H1 (cell line): ENCODE data around the gene EXOC2. TPM values are rescaled to one million over a fixed set of nuclear protein-coding genes. Genes with fewer than 3 reads are reported as not detected.

Experiments
- CTCF ChIA-PET: fragments of 300-600 bp; sonication (Branson Sonifier 250); formaldehyde crosslinking; loops from one replicate; lab custom pipeline; 2021; ENCODE audit not compliant: partially characterized antibody; lab: Charles Lee
- POLR2A ChIA-PET: fragments of 300-600 bp; sonication (Branson Sonifier 250); formaldehyde crosslinking; loops from one replicate; lab custom pipeline; 2021; ENCODE audit warnings: inconsistent platforms; ENCODE audit not compliant: partially characterized antibody; lab: Charles Lee
- DNase-seq, 2 experiments: peaks; one replicate each; pipeline versions ENCODE4 v3.0.0 to v3.0.0-alpha.2; 2010 to 2022; ENCODE audit warnings: low spot score in 2 of 2, low read depth in 1 of 2, mixed read lengths in 1 of 2
- FAIRE-seq: peaks from 2 replicates; lab custom pipeline; 2011; peaks lifted over from hg19 to GRCh38; lab: Jason Lieb, UNC
- H2AFZ ChIP-seq: 2 replicates; pipeline ENCODE4 v1.8.1; 2012; ENCODE audit warnings: low read length, inconsistent platforms
- H2AK5ac ChIP-seq: 2 replicates; pipeline ENCODE4 v1.6.1; 2013; ENCODE audit warnings: low read depth, low read length
- H2BK120ac ChIP-seq: replicated peaks from 2 replicates; pipeline ENCODE3; 2013; ENCODE audit warnings: low read depth, low read length, inconsistent platforms
- H2BK12ac ChIP-seq: 2 replicates; pipeline ENCODE4 v1.6.1; 2013; ENCODE audit warnings: low read depth, low read length
- H2BK15ac ChIP-seq: 2 replicates; pipeline ENCODE4 v1.6.1; 2013; ENCODE audit warnings: low read length
- H2BK20ac ChIP-seq: 2 replicates; pipeline ENCODE4 v1.6.1; 2013; ENCODE audit warnings: low read length
- H2BK5ac ChIP-seq: 2 replicates; pipeline ENCODE4 v1.6.1; 2013; ENCODE audit warnings: low read depth, low read length
- H3K14ac ChIP-seq: 2 replicates; pipeline ENCODE4 v1.6.1; 2013; ENCODE audit warnings: inconsistent platforms; ENCODE audit not compliant: insufficient read length
- H3K18ac ChIP-seq: 2 replicates; pipeline ENCODE4 v1.6.1; 2013; ENCODE audit warnings: low read length; ENCODE audit errors: extremely low read depth
- H3K23ac ChIP-seq: 2 replicates; pipeline ENCODE4 v1.6.1; 2013; ENCODE audit warnings: inconsistent platforms; ENCODE audit not compliant: insufficient read length
- H3K23me2 ChIP-seq: 2 replicates; pipeline ENCODE4 v1.6.1; 2013; ENCODE audit warnings: low read depth, low read length
- H3K27ac ChIP-seq: 2 replicates; pipeline ENCODE4 v1.6.1; 2011; ENCODE audit warnings: low read depth, low read length, inconsistent platforms
- H3K27me3 ChIP-seq, 4 experiments: replicated peaks in 1 of 4; 1 replicate in 1 of 4; 2 replicates in 3 of 4; pipeline versions ENCODE4 v1.6.1 to v1.8.1; 2011 to 2013; ENCODE audit warnings: low read length in 3 of 4, mild to moderate bottlenecking in 3 of 4, inconsistent platforms in 2 of 4, mixed read lengths in 2 of 4, moderate library complexity in 1 of 4; ENCODE audit not compliant: control insufficient read depth in 3 of 4, insufficient read depth in 3 of 4; ENCODE audit errors: extremely low read depth in 1 of 4
- H3K36me3 ChIP-seq, 4 experiments: 2 replicates each; pipeline versions ENCODE4 v1.6.1 to v1.8.1; 2011 to 2013; ENCODE audit warnings: mild to moderate bottlenecking in 4 of 4, low read length in 3 of 4, moderate library complexity in 2 of 4, control low read depth in 1 of 4, inconsistent platforms in 1 of 4; ENCODE audit not compliant: insufficient read depth in 4 of 4, control insufficient read depth in 2 of 4
- H3K4ac ChIP-seq: replicated peaks from 2 replicates; pipeline ENCODE3; 2013; ENCODE audit warnings: low read length, low read depth, mixed read lengths, inconsistent platforms; ENCODE audit not compliant: insufficient read length
- H3K4me1 ChIP-seq, 4 experiments: replicated peaks in 1 of 4; 1 replicate in 1 of 4; 2 replicates in 3 of 4; pipeline versions ENCODE4 v1.6.1 to v1.8.1; 2011 to 2013; ENCODE audit warnings: low read length in 3 of 4, inconsistent platforms in 2 of 4, mixed read lengths in 1 of 4; ENCODE audit not compliant: insufficient read depth in 4 of 4, control insufficient read depth in 3 of 4
- H3K4me2 ChIP-seq, 2 experiments: 2 replicates each; pipeline versions ENCODE4 v1.6.1 to v1.8.1; 2011 to 2013; ENCODE audit warnings: low read depth in 2 of 2, low read length in 2 of 2, control low read depth in 1 of 2, inconsistent platforms in 1 of 2, mild to moderate bottlenecking in 1 of 2; ENCODE audit not compliant: insufficient read depth in 1 of 2
- H3K4me3 ChIP-seq, 4 experiments: fragments of 200-600, 300-600 bp in 1 of 4; sonication (generic), shearing (Covaris generic), sonication (Bioruptor Twin) in 1 of 4; 2 replicates each; pipeline versions ENCODE4 v1.5.1 to v1.8.1; 2011 to 2016; ENCODE audit warnings: low read length in 4 of 4, low read depth in 3 of 4, control low read depth in 2 of 4, inconsistent platforms in 2 of 4, mild to moderate bottlenecking in 2 of 4, mixed read lengths in 1 of 4, moderate library complexity in 1 of 4; ENCODE audit not compliant: insufficient read depth in 2 of 4; ENCODE audit errors: extremely low read depth in 1 of 4
- H3K56ac ChIP-seq: replicated peaks from 2 replicates; pipeline ENCODE3; 2013; ENCODE audit warnings: low read depth, mild to moderate bottlenecking, mixed read lengths, low read length, inconsistent platforms; ENCODE audit not compliant: insufficient read length
- H3K79me1 ChIP-seq: 2 replicates; pipeline ENCODE4 v1.6.1; 2013; ENCODE audit warnings: low read depth, low read length, control low read depth
- H3K79me2 ChIP-seq, 2 experiments: 2 replicates each; pipeline versions ENCODE4 v1.6.1 to v1.8.1; 2012 to 2013; ENCODE audit warnings: low read length in 2 of 2, mild to moderate bottlenecking in 2 of 2, inconsistent platforms in 1 of 2; ENCODE audit not compliant: insufficient read depth in 2 of 2, control insufficient read depth in 1 of 2
- H3K9ac ChIP-seq, 4 experiments: replicated peaks in 1 of 4; 1 replicate in 1 of 4; 2 replicates in 3 of 4; pipeline versions ENCODE4 v1.6.1 to v1.8.1; 2011 to 2013; ENCODE audit warnings: low read depth in 3 of 4, low read length in 3 of 4, control low read depth in 2 of 4, mild to moderate bottlenecking in 2 of 4, moderate library complexity in 2 of 4, inconsistent platforms in 1 of 4; ENCODE audit errors: extremely low read depth in 1 of 4
- H3K9me3 ChIP-seq, 2 experiments: 2 replicates each; pipeline versions ENCODE4 v1.6.1 to v1.8.1; 2012 to 2013; ENCODE audit warnings: mild to moderate bottlenecking in 2 of 2, moderate library complexity in 2 of 2, control low read depth in 1 of 2, inconsistent platforms in 1 of 2, low read depth in 1 of 2, low read length in 1 of 2, mixed read lengths in 1 of 2; ENCODE audit not compliant: insufficient read depth in 2 of 2
- H4K20me1 ChIP-seq, 2 experiments: replicated peaks in 1 of 2; 2 replicates each; pipeline versions ENCODE3 to v1.8.1; 2011 to 2013; ENCODE audit warnings: inconsistent platforms in 2 of 2, low read length in 2 of 2, mild to moderate bottlenecking in 1 of 2; ENCODE audit not compliant: insufficient read depth in 2 of 2, control insufficient read depth in 1 of 2
- H4K5ac ChIP-seq: 2 replicates; pipeline ENCODE4 v1.6.1; 2013; ENCODE audit warnings: low read length, low read depth, mixed read lengths, inconsistent platforms; ENCODE audit not compliant: insufficient read length
- H4K8ac ChIP-seq: 2 replicates; pipeline ENCODE4 v1.8.0; 2013; ENCODE audit warnings: mild to moderate bottlenecking, moderate library complexity, low read length, inconsistent platforms; ENCODE audit not compliant: insufficient read depth; ENCODE audit errors: extremely low read depth
- H4K91ac ChIP-seq: replicated peaks from 2 replicates; pipeline ENCODE3; 2013; ENCODE audit warnings: low read length, mixed read lengths, inconsistent platforms; ENCODE audit not compliant: insufficient read length
- BRCA1 ChIP-seq: IDR thresholded peaks from 2 replicates; pipeline ENCODE4 v1.6.1; 2012; ENCODE audit warnings: low read depth, low read length, improper control_type of control experiment
- CBX5 ChIP-seq: fragments of 300-800, 300-1000 bp; sonication (generic); IDR thresholded peaks from 2 replicates; pipeline ENCODE4 v1.7.1; 2016; ENCODE audit warnings: antibody characterized with exemption, low read length, low read depth
- FOSL1 ChIP-seq: IDR thresholded peaks from 2 replicates; pipeline ENCODE4 v1.6.1; 2011; ENCODE audit warnings: mild to moderate bottlenecking, low read depth, low read length, moderate library complexity; ENCODE audit not compliant: insufficient read depth
- HDAC6 ChIP-seq: IDR thresholded peaks from one replicate; pipeline ENCODE4 v1.7.1; 2012; ENCODE audit warnings: low read depth, mild to moderate bottlenecking, inconsistent platforms, low read length, moderate library complexity
- RNF2 ChIP-seq: fragments of 200-900, 300-1000 bp; sonication (generic); IDR thresholded peaks from 2 replicates; pipeline ENCODE4 v1.7.1; 2016; ENCODE audit warnings: borderline replicate concordance, low read depth, mild to moderate bottlenecking, antibody characterized with exemption, low read length; ENCODE audit not compliant: poor library complexity, severe bottlenecking; ENCODE audit errors: missing control alignments
- SIX5 ChIP-seq: IDR thresholded peaks from 2 replicates; pipeline ENCODE4 v1.6.1; 2011; ENCODE audit warnings: mild to moderate bottlenecking, low read depth, low read length
- TBP ChIP-seq: IDR thresholded peaks from 2 replicates; pipeline ENCODE4 v1.6.1; 2011; ENCODE audit warnings: low read depth, low read length, improper control_type of control experiment
- TEAD4 ChIP-seq: IDR thresholded peaks from 2 replicates; pipeline ENCODE4 v1.6.1; 2012; ENCODE audit warnings: low read depth, low read length, inconsistent platforms, mixed read lengths
- WGBS, 2 experiments: shearing (Covaris generic) in 1 of 2; methylation state at CpG; one replicate each; pipeline versions ENCODE4 v1.1.6 to v1.1.7; 2013 to 2015; ENCODE audit warnings: low lambda C conversion rate in 2 of 2, mixed read lengths in 2 of 2, inconsistent platforms in 1 of 2, low coverage in 1 of 2, missing lambda C conversion rate in 1 of 2; ENCODE audit not compliant: insufficient replicate concordance in 2 of 2, insufficient coverage in 1 of 2, insufficient read length in 1 of 2; ENCODE audit errors: extremely low coverage in 1 of 2, missing lambda C conversion rate in 1 of 2; 5-methylcytosine and 5-hydroxymethylcytosine counted together
- polyA plus RNA-seq, 7 experiments: library from polyadenylated mRNA; depleted of rRNA in 3 of 7; stranded (reverse) in 5 of 7; unstranded in 2 of 7; fragments of >200 nt in 5 of 7; fragments of 200-250 nt in 2 of 7; gene quantifications; 1 replicate in 5 of 7; 2 replicates in 1 of 7; 4 replicates in 1 of 7; pipeline versions ENCODE4 v1.2.1 to v1.2.3, GENCODE V29; 2011 to 2013; ENCODE audit warnings: missing spikeins in 2 of 7, mixed read lengths in 2 of 7
- total RNA-seq: library from RNA; stranded (reverse); fragmentation: NEBNext Ultra II Directional; extraction: Animal tissue kit (Norgen Biotek cat#: 25700); gene quantifications from 2 replicates; pipeline ENCODE4 v1.2.1, GENCODE V29; 2021
- TF ChIP-seq, protein P1 (sequence below): IDR thresholded peaks from 2 replicates; pipeline ENCODE4 v1.6.1; 2011; ENCODE audit warnings: low read depth, mild to moderate bottlenecking, low read length; ENCODE audit not compliant: insufficient read depth

The EXOC2 gene
- total and polyA plus RNA-seq, 2 of the 8 experiments (the other 6 are each of a cell fraction or from before 2014, with no cell fraction given), result 25.5 to 44.4 TPM

DNA sequence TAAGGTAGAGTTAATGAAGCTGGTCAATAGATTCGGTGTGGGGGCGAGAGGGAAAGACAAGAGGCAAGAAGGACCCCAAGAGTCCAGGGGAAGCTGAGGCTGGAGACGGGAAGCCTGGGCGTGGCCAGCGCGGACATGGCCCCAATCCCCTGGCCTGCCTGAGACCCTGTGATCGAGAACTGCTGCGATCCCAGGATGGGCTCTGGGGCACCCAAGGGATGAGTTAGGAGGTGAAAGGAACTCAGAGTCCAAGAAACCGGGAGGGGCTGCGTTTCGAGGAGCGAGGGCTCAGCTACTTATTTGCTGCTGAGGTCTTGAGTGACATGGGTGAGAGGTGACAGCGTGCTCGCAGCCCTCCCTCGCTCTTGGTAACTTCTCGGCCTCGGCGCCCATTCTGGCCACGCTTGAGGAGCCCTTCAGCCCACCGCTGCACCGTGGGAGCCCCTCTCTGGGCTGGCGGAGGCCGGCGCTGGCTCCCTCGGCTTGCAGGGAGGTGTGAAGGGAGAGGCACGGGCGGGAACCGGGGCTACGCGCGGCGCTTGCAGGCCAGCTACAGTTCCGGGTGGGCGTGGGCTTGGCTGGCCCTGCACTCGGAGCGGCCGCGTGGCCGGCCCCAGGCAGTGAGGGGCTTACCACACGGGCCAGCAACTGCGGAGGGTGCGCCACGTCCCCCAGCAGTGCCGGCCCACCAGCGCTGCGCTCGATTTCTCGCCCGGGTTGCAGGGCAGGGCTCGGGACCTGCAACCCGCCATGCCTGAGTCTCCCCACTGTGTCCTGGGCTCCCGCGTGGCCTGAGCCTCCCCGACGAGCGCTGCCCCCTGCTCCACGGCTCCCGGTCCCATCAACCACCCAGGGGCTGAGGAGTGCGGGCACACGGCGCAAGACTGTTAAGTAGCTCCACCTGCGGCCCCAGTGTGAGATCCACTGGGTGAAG, 243.2 kb downstream of the EXOC2 start:
- no peak overlapping the region for H2BK12ac ChIP-seq
- ChIA-PET POLR2A (interaction anchor here (1.2 kb wide), 1 partner anchor 13 kb away, joined by 3 read pairs; no protein-coding TSS in a partner anchor), CTCF (interaction anchor here (1.0 to 1.6 kb wide), 2 partner anchors 98 to 260 kb away, joined by 3 to 4 read pairs; no protein-coding TSS in a partner anchor)
- H2BK5ac ChIP-seq, result no peak overlapping the region
- no peak overlapping the region for H4K91ac ChIP-seq
- H2AFZ ChIP-seq, result no peak overlapping the region
- H3K4me2 ChIP-seq, result no peak overlapping the region
- no peak overlapping the region for H3K4ac ChIP-seq
- no peak overlapping the region for H3K27ac ChIP-seq
- no peak overlapping the region for H3K9ac ChIP-seq
- 86% methylated on average over 54 of the region's 62 CpGs; no CpG with 5 or more reads in 1 of the 2 experiments for WGBS, 2 experiments
- no peak overlapping the region for H2BK120ac ChIP-seq
- no peak overlapping the region for H2BK15ac ChIP-seq
- H3K56ac ChIP-seq, result no peak overlapping the region
- no peak overlapping the region for H3K14ac ChIP-seq
- FAIRE-seq (no peak), DNase-seq (no peak)
- H3K27me3 ChIP-seq, result no peaks in the 10 kb centered on the region
- H2AK5ac ChIP-seq, result no peak overlapping the region
- H2BK20ac ChIP-seq, result no peak overlapping the region
- H3K9me3 ChIP-seq, result peaks cover 6 to 19% of the 10 kb centered on the region in 2 experiments; a peak in 3 of 4 replicates
- H4K5ac ChIP-seq, result no peak overlapping the region
- H3K36me3 ChIP-seq, result no peaks in the 10 kb centered on the region; a peak in 1 of 8 replicates
- H3K23ac ChIP-seq, result no peak overlapping the region
- H3K4me1 ChIP-seq, result peaks cover 0 to 3% (median 0%) of the 10 kb centered on the region in 4 experiments; a peak in 1 of 7 replicates
- no peaks in the 10 kb centered on the region for H3K79me2 ChIP-seq
- no peaks in the 10 kb centered on the region for H3K23me2 ChIP-seq
- no peak overlapping the region for H3K4me3 ChIP-seq
- peak overlapping the region; percentile 20 for H4K8ac ChIP-seq
- no peaks in the 10 kb centered on the region for H3K79me1 ChIP-seq
- H4K20me1 ChIP-seq, result no peaks in the 10 kb centered on the region
- H3K18ac ChIP-seq, result no peak overlapping the region
- TF ChIP-seq SIX5, result no peak
- TF ChIP-seq TBP, result no peak
- no peak for TF ChIP-seq CBX5
- no peak for TF ChIP-seq HDAC6
- no peak for TF ChIP-seq FOSL1
- TF ChIP-seq RNF2, result no peak
- TF ChIP-seq TEAD4, result no peak
- TF ChIP-seq, protein P1, sequence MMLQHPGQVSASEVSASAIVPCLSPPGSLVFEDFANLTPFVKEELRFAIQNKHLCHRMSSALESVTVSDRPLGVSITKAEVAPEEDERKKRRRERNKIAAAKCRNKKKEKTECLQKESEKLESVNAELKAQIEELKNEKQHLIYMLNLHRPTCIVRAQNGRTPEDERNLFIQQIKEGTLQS, result no peak
- TF ChIP-seq BRCA1, result no peak
